Measurements from ENCODE around the gene HOXA6. TPM values are rescaled to one million over a fixed set of nuclear protein-coding genes. Genes with fewer than 3 reads are reported as not detected.

HOXA6 gene
- total and polyA plus RNA-seq, 4 donors: 0.23 TPM; not detected in 3

- WGBS: 74% methylated on average over 4 of the region's 4 CpGs
- DNase-seq (ENCODE audit: low spot score): no peak
- H3K27me3 ChIP-seq (ENCODE audit: control insufficient read depth in 4 of 4, insufficient read depth in 4 of 4, low read length in 3 of 4): peaks cover 0 to 28% (median 3%) of the 10 kb centered on the region in 4 donors
Observed at GRCh38 chr7:27109466-27110185, 37.9 kb downstream of the HOXA6 start.

DNA sequence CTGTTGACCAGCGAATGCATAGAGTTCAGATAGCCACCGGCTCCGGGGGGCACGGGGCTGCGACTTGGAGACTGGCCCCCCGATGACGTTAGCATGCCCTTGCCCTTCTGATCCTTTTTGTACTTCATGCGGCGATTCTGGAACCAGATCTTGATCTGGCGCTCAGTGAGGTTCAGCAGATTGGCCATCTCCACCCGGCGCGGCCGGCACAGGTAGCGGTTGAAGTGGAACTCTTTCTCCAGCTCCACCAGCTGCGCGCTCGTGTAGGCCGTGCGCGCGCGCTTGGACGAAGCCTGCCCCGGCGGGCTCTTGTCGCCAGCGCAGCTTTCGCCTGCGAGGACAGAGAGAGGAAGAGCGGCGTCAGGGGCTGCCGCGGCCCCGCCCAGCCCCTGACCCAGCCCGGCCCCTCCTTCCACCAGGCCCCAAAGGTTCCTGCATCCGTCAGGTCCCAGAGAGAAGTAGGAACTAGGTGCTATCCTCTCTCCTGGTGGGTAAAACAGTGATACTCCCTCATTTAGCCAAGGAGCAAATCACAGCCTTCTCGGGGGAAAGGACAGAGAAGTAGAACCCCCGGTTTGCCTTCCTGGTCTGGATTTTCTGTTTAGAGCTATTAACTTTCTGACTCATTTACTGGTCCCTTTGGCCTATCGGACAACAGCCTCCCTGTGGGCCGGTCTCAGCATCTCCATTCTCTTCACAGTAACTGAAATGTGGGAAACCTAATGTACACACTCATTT is 39.0 kb downstream of the HOXA6 start:
- H3K9me3 ChIP-seq (ENCODE audit: control insufficient read depth in 4 of 4, low read length in 3 of 4): no peaks in the 10 kb centered on the region
- H3K4me3 ChIP-seq (ENCODE audit: low read depth in 1 of 3, low read length in 3 of 3): no peak overlapping the region
- DNase-seq (ENCODE audit: low spot score): no peak
- no peak for TF ChIP-seq FOXA1 (IDR thresholded peaks at IDR 0.05)
- TF ChIP-seq, protein P1, sequence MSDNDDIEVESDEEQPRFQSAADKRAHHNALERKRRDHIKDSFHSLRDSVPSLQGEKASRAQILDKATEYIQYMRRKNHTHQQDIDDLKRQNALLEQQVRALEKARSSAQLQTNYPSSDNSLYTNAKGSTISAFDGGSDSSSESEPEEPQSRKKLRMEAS (IDR thresholded peaks at IDR 0.05): no peak
- TF ChIP-seq FOXA2 (IDR thresholded peaks at IDR 0.05): no peak
- no peak for TF ChIP-seq REST (IDR thresholded peaks at IDR 0.05)
- no peak for TF ChIP-seq GABPA (IDR thresholded peaks at IDR 0.05 in 1 of 2, conservative IDR thresholded peaks at IDR 0.05 in 1 of 2)
- no peak for TF ChIP-seq HNF4A (conservative IDR thresholded peaks at IDR 0.05)
- 23% methylated on average over 41 of the region's 41 CpGs for WGBS
- peaks cover 0 to 3% (median 1%) of the 10 kb centered on the region in 4 donors for H3K4me1 ChIP-seq (ENCODE audit: control insufficient read depth in 4 of 4, insufficient read depth in 4 of 4, low read length in 3 of 4)
- peak overlapping the region; percentile 71 for H3K27ac ChIP-seq (ENCODE audit: low read depth in 1 of 2, low read length in 2 of 2)
- peaks cover 0 to 31% (median 5%) of the 10 kb centered on the region in 4 donors for H3K27me3 ChIP-seq (ENCODE audit: control insufficient read depth in 4 of 4, insufficient read depth in 4 of 4, low read length in 3 of 4)
- H3K9ac ChIP-seq (ENCODE audit: low read depth in 1 of 2, low read length in 2 of 2): no peak overlapping the region
- H3K36me3 ChIP-seq (ENCODE audit: control insufficient read depth in 4 of 4, insufficient read depth in 3 of 4, low read depth in 1 of 4, low read length in 3 of 4): no peaks in the 10 kb centered on the region

More at GRCh38 chr7:27109466-27110185, 37.9 kb downstream of the HOXA6 start:
- Histone ChIP-seq H3K9me3 (ENCODE audit: control insufficient read depth in 4 of 4, low read length in 3 of 4) (no peaks in the 10 kb centered on the region), H3K27ac (ENCODE audit: low read depth in 1 of 2, low read length in 2 of 2) (peak overlapping the region in 1 of 2 donors; percentile 71), H3K9ac (ENCODE audit: low read depth in 1 of 2, low read length in 2 of 2) (no peak overlapping the region), H3K4me1 (ENCODE audit: control insufficient read depth in 4 of 4, insufficient read depth in 4 of 4, low read length in 3 of 4) (peaks cover 0 to 3% (median 1%) of the 10 kb centered on the region in 4 donors), H3K36me3 (ENCODE audit: control insufficient read depth in 4 of 4, insufficient read depth in 3 of 4, low read depth in 1 of 4, low read length in 3 of 4) (no peaks in the 10 kb centered on the region), H3K4me3 (ENCODE audit: low read depth in 1 of 3, low read length in 3 of 3) (no peak overlapping the region)
- TF ChIP-seq RXRA (IDR thresholded peaks at IDR 0.05) (no peak), GABPA (IDR thresholded peaks at IDR 0.05 in 1 of 2, conservative IDR thresholded peaks at IDR 0.05 in 1 of 2) (no peak), ATF3 (IDR thresholded peaks at IDR 0.05) (no peak), YY1 (IDR thresholded peaks at IDR 0.05) (no peak), FOXA2 (IDR thresholded peaks at IDR 0.05) (no peak), RAD21 (IDR thresholded peaks at IDR 0.05) (no peak), FOXA1 (IDR thresholded peaks at IDR 0.05) (no peak)
- TF ChIP-seq, protein P1 (IDR thresholded peaks at IDR 0.05): no peak
